Measurements from ENCODE around the gene PBX1. TPM values are rescaled to one million over a fixed set of nuclear protein-coding genes. Genes with fewer than 3 reads are reported as not detected.

PBX1 gene
- total RNA-seq, 2 experiments from 2014 or later, result 0.17 TPM

DNA sequence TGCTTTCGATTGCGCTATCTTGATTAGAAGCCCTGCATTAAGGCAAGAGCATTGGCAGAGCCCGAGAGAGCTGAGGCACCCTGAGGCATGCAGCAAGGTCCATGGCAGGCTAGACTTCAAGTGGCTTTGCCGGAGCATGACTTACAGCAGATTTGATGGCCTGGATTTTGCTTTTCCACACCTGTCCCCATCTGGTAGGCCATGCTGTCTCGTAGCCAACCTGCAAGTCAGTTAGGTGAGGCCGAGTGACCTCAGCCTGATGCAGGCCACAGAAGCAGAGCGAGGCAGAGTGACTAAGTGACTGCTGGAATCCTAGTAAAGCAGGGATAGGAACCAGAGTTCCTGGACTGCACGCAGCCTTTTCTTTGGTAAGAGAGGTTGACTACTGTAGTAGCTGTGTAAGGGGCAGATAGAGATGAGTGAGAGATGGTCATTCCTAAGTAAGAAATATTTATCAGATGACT, 148.9 kb downstream of the PBX1 start:
- CTCF ChIA-PET, result no interaction called here
- no peaks in the 10 kb centered on the region for H3K27me3 Mint-ChIP-seq
- H3K4me1 Mint-ChIP-seq (ENCODE audit: low read depth), result no peaks in the 10 kb centered on the region
- H3K9me3 Mint-ChIP-seq, result no peaks in the 10 kb centered on the region
- DNase-seq, result no peak
- no peaks in the 10 kb centered on the region for H3K36me3 Mint-ChIP-seq
- POLR2A ChIA-PET, result no interaction called here
- no peak overlapping the region for H3K4me3 Mint-ChIP-seq
- no peak overlapping the region for H3K27ac Mint-ChIP-seq
- intact Hi-C loops (cut with micrococcal nuclease), result no loop called here

GRCh38 chr1:164708596-164708995, 149.6 kb downstream of the PBX1 start:
- H3K4me1 Mint-ChIP-seq (ENCODE audit: low read depth), result no peaks in the 10 kb centered on the region
- no peak for DNase-seq
- no peak overlapping the region for H3K4me3 Mint-ChIP-seq
- CTCF ChIA-PET, result no interaction called here
- no peaks in the 10 kb centered on the region for H3K36me3 Mint-ChIP-seq
- no peak overlapping the region for H3K27ac Mint-ChIP-seq
- no peaks in the 10 kb centered on the region for H3K27me3 Mint-ChIP-seq
- no peaks in the 10 kb centered on the region for H3K9me3 Mint-ChIP-seq
- intact Hi-C loops (cut with micrococcal nuclease), result no loop called here
- POLR2A ChIA-PET, result no interaction called here

- no peaks in the 10 kb centered on the region for H3K9me3 Mint-ChIP-seq
- no peak overlapping the region for H3K4me3 Mint-ChIP-seq
- no peaks in the 10 kb centered on the region for H3K4me1 Mint-ChIP-seq (ENCODE audit: low read depth)
- ChIA-PET CTCF (no interaction called here), POLR2A (no interaction called here)
- H3K36me3 Mint-ChIP-seq, result no peaks in the 10 kb centered on the region
- H3K27ac Mint-ChIP-seq, result no peak overlapping the region
- intact Hi-C loops (cut with micrococcal nuclease), result no loop called here
- no peaks in the 10 kb centered on the region for H3K27me3 Mint-ChIP-seq
- no peak for DNase-seq
Observed at GRCh38 chr1:164709126-164709525, 150.1 kb downstream of the PBX1 start.

GRCh38 chr1:164709541-164710278, 150.7 kb downstream of the PBX1 start:
- H3K9me3 Mint-ChIP-seq, result no peaks in the 10 kb centered on the region
- no peak overlapping the region for H3K4me3 Mint-ChIP-seq
- intact Hi-C loops (cut with micrococcal nuclease), result no loop called here
- H3K27me3 Mint-ChIP-seq, result no peaks in the 10 kb centered on the region
- ChIA-PET POLR2A (no interaction called here), CTCF (no interaction called here)
- H3K36me3 Mint-ChIP-seq, result no peaks in the 10 kb centered on the region
- no peaks in the 10 kb centered on the region for H3K4me1 Mint-ChIP-seq (ENCODE audit: low read depth)
- no peak for DNase-seq
- no peak overlapping the region for H3K27ac Mint-ChIP-seq

- CTCF ChIA-PET, result no interaction called here
- Mint-ChIP-seq H3K4me1 (ENCODE audit: low read depth) (no peaks in the 10 kb centered on the region), H3K4me3 (no peak overlapping the region), H3K27me3 (no peaks in the 10 kb centered on the region), H3K27ac (no peak overlapping the region), H3K36me3 (no peaks in the 10 kb centered on the region), H3K9me3 (no peaks in the 10 kb centered on the region)
- POLR2A ChIA-PET, result no interaction called here
- no peak for DNase-seq
- intact Hi-C loops (cut with micrococcal nuclease), result no loop called here
Observed at GRCh38 chr1:164712131-164713036, 153.4 kb downstream of the PBX1 start.

DNA sequence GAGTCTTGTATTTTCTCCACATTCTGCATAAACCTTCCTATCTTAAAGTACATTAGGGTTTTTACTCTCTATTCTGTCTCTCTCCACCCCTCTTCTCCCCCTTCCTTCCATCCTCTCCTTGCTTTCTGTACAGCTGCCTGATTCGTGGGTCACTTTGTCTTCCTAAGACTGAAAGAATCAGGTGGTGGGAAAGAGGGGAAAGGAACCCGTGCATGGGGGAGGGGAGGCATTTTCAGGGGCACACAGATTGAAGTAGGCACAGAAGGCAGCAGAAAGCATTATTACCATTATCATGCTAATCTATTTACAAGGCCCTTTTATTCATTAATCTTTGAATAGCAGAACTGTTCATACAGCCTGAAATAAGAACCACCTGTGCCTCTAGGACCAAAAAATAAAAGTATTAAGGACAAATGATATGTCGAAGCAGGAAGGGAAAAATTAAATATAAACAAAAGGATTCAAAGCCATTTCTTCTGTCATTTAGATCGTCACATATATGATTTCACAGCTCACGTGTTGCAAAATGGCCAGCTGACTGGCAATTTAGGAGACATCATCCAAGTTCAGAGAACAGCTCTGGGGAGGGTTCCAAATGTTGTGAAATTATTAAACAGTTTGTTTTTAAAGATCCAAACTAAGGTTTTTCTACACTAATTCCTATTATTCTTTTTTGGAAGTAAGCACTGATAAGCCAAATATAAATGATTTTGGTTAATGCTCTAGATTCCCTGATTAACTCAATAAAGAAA, 154.6 kb downstream of the PBX1 start:
- ChIA-PET POLR2A (no interaction called here), CTCF (no interaction called here)
- H3K36me3 Mint-ChIP-seq, result no peaks in the 10 kb centered on the region
- DNase-seq, result no peak
- no peaks in the 10 kb centered on the region for H3K9me3 Mint-ChIP-seq
- H3K4me3 Mint-ChIP-seq, result no peak overlapping the region
- intact Hi-C loops (cut with micrococcal nuclease), result no loop called here
- H3K27me3 Mint-ChIP-seq, result no peaks in the 10 kb centered on the region
- no peak overlapping the region for H3K27ac Mint-ChIP-seq
- H3K4me1 Mint-ChIP-seq (ENCODE audit: low read depth), result no peaks in the 10 kb centered on the region

DNA sequence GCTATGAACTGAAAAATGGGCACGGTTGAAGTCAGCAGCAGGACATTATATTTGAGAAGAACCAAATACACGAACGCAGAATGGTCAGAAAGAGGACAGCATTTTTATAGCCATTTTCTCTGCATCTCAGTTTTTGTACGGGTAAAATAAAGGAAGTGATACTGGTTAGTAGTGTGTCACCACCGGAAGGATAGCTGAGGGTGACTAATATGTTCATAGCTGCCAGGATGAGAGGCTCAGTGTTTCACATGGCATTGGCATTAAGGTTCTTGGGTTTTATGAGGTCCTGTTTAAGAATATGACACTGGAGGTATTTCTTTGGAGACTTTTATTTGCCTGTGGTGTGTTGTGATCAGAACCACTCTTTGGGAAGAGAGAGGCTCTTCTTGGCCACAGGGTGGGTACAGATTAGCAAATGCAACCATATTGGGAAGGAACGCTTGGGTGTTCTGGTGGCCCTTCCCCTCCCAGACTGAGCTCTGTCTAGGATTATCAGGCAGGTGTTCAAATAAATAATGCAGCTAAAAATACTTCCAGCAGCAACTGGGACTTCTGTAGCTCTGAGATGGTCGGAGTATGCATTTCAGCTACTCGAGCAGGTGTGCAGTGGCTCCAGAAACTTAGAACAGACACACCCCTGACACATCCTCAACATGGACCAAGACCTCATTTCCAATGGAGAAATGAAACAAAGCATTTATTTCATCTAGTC, 158.2 kb downstream of the PBX1 start:
- no peaks in the 10 kb centered on the region for H3K4me1 Mint-ChIP-seq (ENCODE audit: low read depth)
- H3K36me3 Mint-ChIP-seq, result no peaks in the 10 kb centered on the region
- no peaks in the 10 kb centered on the region for H3K27me3 Mint-ChIP-seq
- CTCF ChIA-PET, result no interaction called here
- intact Hi-C loops (cut with micrococcal nuclease), result no loop called here
- POLR2A ChIA-PET, result no interaction called here
- H3K27ac Mint-ChIP-seq, result no peak overlapping the region
- DNase-seq, result no peak
- H3K9me3 Mint-ChIP-seq, result no peaks in the 10 kb centered on the region
- no peak overlapping the region for H3K4me3 Mint-ChIP-seq

DNA sequence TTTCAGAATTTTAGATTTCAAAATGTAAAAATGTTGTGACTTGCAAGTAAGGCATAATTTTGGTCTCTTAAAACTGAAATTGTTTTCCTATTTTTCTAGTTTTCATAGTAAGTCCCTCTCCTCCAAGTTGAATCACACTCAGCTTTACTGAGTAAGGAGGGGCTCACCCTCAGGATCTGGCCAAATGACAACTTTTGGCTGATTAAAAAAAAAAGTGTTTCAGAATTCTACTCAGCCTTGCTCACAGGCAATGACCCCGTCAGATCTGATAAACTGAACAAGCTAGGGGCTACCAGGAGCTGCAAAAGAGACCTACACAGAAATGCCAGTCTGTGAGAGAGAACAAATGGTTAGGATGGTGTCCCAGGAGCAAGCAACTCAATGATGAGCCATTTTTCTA, 159.8 kb downstream of the PBX1 start:
- Mint-ChIP-seq H3K4me1 (ENCODE audit: low read depth) (no peaks in the 10 kb centered on the region), H3K9me3 (no peaks in the 10 kb centered on the region), H3K4me3 (no peak overlapping the region), H3K27me3 (no peaks in the 10 kb centered on the region), H3K27ac (no peak overlapping the region), H3K36me3 (no peaks in the 10 kb centered on the region)
- POLR2A ChIA-PET, result no interaction called here
- no peak for DNase-seq
- CTCF ChIA-PET, result no interaction called here
- intact Hi-C loops (cut with micrococcal nuclease), result no loop called here

GRCh38 chr1:164719676-164720439, 160.9 kb downstream of the PBX1 start:
- Mint-ChIP-seq H3K4me1 (ENCODE audit: low read depth) (no peaks in the 10 kb centered on the region), H3K27ac (no peak overlapping the region), H3K9me3 (no peaks in the 10 kb centered on the region), H3K36me3 (no peaks in the 10 kb centered on the region), H3K4me3 (no peak overlapping the region), H3K27me3 (no peaks in the 10 kb centered on the region)
- intact Hi-C loops (cut with micrococcal nuclease), result no loop called here
- DNase-seq, result no peak
- ChIA-PET CTCF (no interaction called here), POLR2A (no interaction called here)

DNA sequence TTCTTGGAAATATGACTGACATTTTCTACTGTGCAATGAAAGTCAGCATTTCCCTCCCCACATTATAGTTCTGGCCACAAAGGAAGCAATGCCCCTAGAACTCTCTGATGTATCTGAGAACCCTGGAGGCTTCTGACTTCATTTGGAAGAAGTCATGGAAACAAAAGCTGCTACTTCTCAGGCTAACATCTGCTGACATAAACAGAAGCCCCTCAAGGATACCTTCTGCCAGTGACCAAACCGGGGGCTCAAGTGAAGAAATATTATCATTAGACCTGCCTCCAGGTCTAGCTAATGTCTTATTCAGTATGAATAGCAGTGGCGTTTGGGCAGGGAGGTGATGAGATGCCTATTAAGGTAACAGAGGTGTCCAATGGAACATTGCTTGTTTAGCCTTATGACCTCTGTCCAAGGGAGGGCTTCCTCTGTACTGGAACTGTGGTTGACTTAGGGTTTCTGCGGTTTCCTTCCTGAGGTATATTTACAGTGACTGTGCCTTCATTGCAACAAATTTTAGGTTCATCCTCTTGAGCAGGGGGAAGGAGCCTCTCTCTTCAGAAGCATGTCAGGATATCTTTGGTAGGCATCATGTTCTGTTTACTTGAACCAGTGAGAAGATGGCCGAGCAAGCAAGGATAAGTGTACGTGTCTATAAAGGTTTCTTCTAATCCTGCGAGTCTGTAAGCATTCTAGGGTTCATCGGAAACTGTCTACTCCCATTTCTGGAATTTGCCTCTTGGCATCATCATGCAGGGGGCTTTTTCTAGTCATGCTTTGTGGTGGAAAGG, 161.7 kb downstream of the PBX1 start:
- CTCF ChIA-PET, result no interaction called here
- Mint-ChIP-seq H3K4me3 (no peak overlapping the region), H3K27me3 (no peaks in the 10 kb centered on the region), H3K4me1 (ENCODE audit: low read depth) (no peaks in the 10 kb centered on the region), H3K9me3 (no peaks in the 10 kb centered on the region), H3K36me3 (no peaks in the 10 kb centered on the region), H3K27ac (no peak overlapping the region)
- no peak for DNase-seq
- intact Hi-C loops (cut with micrococcal nuclease), result no loop called here
- POLR2A ChIA-PET, result no interaction called here

- ChIA-PET CTCF (no interaction called here), POLR2A (no interaction called here)
- no peaks in the 10 kb centered on the region for H3K36me3 Mint-ChIP-seq
- no peak overlapping the region for H3K4me3 Mint-ChIP-seq
- intact Hi-C loops (cut with micrococcal nuclease), result no loop called here
- H3K9me3 Mint-ChIP-seq, result no peaks in the 10 kb centered on the region
- H3K4me1 Mint-ChIP-seq (ENCODE audit: low read depth), result no peaks in the 10 kb centered on the region
- H3K27ac Mint-ChIP-seq, result no peak overlapping the region
- H3K27me3 Mint-ChIP-seq, result no peaks in the 10 kb centered on the region
- DNase-seq, result no peak
Observed at GRCh38 chr1:164721228-164721496, 162.2 kb downstream of the PBX1 start.

Measured in activated CD4-positive, alpha-beta memory T cell treated with anti-CD3 and anti-CD28 coated beads for 36 hours (primary cell).